GM12874 (cell line): ENCODE measurements around the gene PRR18.

Source experiments
- CTCF ChIP-seq: IDR thresholded peaks from 2 replicates; pipeline ENCODE4 v1.5.1; 2011; ENCODE audit warnings: low read depth, mild to moderate bottlenecking, control low read depth, low read length, moderate library complexity; ENCODE audit not compliant: insufficient read depth

PRR18 gene

GRCh38 chr6:166348305-166348949, 40.2 kb upstream of the PRR18 start:
- TF ChIP-seq CTCF = no peak

GRCh38 chr6:166346965-166347364, 38.8 kb upstream of the PRR18 start:
- TF ChIP-seq CTCF = no peak

GRCh38 chr6:166346449-166346848, 38.3 kb upstream of the PRR18 start:
- TF ChIP-seq CTCF = no peak

GRCh38 chr6:166344240-166344639, 36.0 kb upstream of the PRR18 start:
- no peak for TF ChIP-seq CTCF

- no peak for TF ChIP-seq CTCF
Measured at GRCh38 chr6:166343150-166343487, 34.9 kb upstream of the PRR18 start.

GRCh38 chr6:166342349-166343149, 34.4 kb upstream of the PRR18 start, which contains the start of gene SFT2D1:
Gene SFT2D1, minus strand, starts transcription at chr6:166342545. Its CDS starts 64 bp downstream, at chr6:166342481.
- no peak for TF ChIP-seq CTCF

- no peak for TF ChIP-seq CTCF
Measured at GRCh38 chr6:166341977-166342348, 33.8 kb upstream of the PRR18 start.
